ENCODE data around the gene DOLPP1. TPM values are rescaled to one million over a fixed set of nuclear protein-coding genes. Genes with fewer than 3 reads are reported as not detected.
"Not testable (repeated sequence)": the region's sequence is repeated elsewhere in the genome, so short reads cannot be mapped to it uniquely, and the experiment has no call there.

The DOLPP1 gene, protein sequence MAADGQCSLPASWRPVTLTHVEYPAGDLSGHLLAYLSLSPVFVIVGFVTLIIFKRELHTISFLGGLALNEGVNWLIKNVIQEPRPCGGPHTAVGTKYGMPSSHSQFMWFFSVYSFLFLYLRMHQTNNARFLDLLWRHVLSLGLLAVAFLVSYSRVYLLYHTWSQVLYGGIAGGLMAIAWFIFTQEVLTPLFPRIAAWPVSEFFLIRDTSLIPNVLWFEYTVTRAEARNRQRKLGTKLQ
- total RNA-seq, result 10.4 and 18.4 TPM in 2 replicates

DNA sequence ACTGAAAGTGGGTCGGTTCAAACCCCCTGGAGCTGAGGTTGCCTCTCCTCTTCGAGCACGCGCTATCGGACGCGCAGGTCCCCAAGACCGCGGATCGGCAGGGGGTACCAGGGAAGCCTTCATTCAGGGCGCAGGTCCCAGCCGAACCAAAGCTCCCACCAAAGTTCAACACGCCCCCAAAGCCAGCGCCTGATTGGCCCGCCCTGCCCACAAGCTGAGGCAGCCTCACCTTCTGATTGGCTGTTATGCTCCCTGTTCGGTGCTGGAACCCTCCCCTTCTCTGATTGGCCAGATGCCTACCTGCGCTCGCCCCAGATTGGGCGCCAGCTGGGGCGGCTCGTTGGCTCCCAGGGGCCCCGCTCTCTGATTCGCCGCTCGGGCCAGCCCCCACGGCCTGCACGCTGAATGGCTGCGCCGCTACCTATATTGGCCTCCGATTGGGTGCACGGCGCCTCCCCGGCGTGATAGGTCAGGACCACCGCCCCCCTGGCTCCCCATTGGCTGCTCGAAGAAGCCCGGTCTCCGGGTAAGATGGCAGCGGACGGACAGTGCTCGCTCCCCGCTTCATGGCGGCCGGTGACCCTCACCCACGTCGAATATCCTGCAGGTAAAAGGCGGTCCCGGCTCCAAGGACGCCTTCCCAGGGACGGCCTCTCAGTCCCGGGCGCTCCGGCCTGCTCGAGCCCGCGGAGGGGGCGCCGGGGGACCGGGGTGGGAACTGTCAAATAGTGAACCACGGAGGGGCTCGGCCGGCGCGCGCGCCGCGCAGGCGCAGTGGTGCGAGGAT is at the start of gene DOLPP1:
Gene DOLPP1 (plus strand): TSS at position 511 of the 787 bp plus-strand sequence. CDS start 21 bp downstream, at position 532.
- DNase-seq (ENCODE audit: low read depth, low spot score), result peak; percentile 99

- DNase-seq (ENCODE audit: low read depth, low spot score), result no peak
Observed at GRCh38 chr9:129031514-129031913, 49.4 kb upstream of the DOLPP1 start.

GRCh38 chr9:129032541-129033159 is 48.3 kb upstream of the DOLPP1 start:
- DNase-seq (ENCODE audit: low read depth, low spot score), result no peak

DNA sequence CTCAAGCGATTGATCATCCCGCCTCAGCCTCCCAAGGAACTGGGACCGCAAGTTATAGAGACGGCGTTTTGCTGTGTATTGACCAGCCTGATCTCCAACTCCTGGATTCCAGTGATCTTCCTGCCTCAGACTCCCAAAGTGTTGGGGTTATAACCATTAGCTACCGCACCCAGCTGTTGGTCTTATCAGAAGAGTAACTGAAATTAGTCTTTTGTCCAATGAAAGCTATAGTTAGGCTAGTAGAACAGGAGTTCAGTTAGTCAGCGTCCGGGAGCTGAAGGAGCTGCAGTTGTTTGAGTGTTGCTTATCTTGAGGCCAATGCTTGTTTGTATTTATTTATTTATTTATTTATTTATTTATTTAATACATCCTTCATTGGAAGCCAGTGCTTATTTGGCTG is 47.7 kb upstream of the DOLPP1 start:
- DNase-seq (ENCODE audit: low read depth, low spot score), result no peak

GRCh38 chr9:129035838-129036237 is 45.1 kb upstream of the DOLPP1 start:
- DNase-seq (ENCODE audit: low read depth, low spot score), result not testable (repeated sequence)

GRCh38 chr9:129036241-129036922 is 44.5 kb upstream of the DOLPP1 start, which contains the start of gene MIGA2:
Gene MIGA2, plus strand, starts transcription at chr9:129036626. Its CDS starts 3,969 bp downstream, at chr9:129040595.
- DNase-seq (ENCODE audit: low read depth, low spot score), result peak; percentile 96

DNA sequence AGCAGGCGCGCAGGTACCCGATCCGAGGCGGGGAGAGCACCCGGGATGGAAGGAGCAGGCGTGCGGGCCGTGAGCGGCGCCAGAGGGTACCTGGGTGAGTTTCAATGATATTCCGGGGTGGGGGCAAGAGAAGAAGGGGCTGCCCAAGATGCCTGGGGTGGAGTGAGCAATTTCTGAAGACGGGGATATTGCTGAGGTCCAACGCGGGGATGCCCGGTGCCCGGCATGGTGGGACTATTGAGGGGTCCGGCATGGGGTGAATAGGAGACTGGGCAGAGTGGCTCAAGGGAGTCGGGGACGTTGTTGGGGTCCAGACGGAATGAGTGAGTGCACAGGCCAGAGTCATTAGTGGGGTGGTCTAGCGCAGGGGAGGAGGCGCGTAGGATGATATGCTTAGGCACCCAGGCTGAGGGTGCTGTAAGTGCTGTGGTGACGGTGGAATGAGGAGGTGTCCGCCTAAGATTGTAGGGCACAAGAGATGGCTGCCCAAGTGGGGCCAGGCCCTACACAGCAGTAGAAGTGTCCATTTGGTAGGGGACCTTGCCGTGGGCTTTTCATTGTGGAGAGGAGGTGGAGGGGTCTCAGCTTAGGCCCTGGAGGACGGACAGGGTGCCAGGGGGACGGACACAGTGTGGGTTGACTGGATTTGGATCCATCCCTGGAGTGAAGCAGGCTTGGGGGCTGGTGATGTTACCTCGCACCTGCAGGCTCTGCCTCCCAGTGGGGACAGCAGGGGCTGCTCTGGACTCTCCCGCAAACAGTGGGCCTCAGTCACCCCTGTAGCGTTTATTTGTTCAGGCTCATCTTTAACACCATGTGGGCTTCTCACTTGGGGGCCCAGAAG is 43.8 kb upstream of the DOLPP1 start:
- no peak for DNase-seq (ENCODE audit: low read depth, low spot score)

- DNase-seq (ENCODE audit: low read depth, low spot score), result no peak
Observed at GRCh38 chr9:129037767-129038098, 43.2 kb upstream of the DOLPP1 start.

GRCh38 chr9:129038109-129038852 is 42.6 kb upstream of the DOLPP1 start:
- DNase-seq (ENCODE audit: low read depth, low spot score), result no peak

GRCh38 chr9:129040113-129040643 is 40.7 kb upstream of the DOLPP1 start:
- no peak for DNase-seq (ENCODE audit: low read depth, low spot score)

- DNase-seq (ENCODE audit: low read depth, low spot score), result no peak
Observed at GRCh38 chr9:129042016-129042415, 38.9 kb upstream of the DOLPP1 start.

DNA sequence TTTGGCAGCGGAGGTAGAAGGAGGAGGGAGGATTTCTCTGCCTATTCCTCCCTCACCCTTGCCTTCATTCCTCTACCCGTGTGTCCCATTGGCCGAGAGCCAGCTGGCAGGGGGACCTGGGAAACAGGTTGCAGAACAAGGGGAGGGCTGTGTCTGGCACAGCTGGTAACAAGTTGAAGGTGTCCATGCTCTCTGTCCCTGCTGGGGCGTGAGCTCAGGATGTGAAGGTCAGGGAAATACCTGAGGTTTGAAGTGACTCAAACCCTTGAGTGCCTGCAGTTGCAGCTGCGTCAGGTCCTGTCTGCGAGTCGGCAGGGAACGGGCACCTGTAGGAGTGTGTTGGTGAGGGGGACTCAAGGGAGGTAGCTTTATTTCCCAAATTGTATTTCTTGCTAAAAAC is 28.3 kb upstream of the DOLPP1 start:
- no peak for DNase-seq (ENCODE audit: low read depth, low spot score)

- DNase-seq (ENCODE audit: low read depth, low spot score), result no peak
Observed at GRCh38 chr9:129053020-129053419, 27.9 kb upstream of the DOLPP1 start.

DNA sequence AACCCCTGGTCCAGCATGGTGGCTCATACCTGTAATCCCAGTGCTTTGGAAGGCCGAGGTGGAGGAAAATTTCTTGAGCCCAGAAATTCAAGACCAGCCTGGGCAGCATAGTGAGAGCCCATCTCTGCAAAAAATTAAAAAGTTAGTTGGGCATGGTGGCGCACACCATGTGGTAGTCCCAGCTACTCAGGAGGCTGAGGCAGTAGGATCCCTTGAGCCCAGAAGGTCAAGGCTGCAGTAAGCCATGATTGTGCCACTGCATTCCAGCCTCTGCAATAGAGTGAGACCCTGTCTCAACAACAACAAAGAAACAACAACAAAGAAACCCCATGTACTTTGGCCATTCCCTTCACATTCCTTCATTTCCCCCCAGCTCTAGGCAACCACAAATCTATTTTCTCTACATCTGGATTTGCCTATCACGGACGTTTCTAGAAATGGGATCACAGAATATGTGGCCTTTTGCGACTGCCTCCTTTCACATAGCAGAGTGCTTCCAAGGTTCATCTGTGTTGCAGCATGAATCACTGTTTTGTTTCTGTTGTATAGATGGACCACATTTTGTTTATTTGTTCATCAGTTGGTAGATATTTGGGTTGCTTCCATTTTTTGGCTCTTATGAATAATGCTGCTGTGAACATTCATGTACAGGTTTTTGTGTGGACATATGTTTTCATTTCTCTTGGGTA is 26.6 kb upstream of the DOLPP1 start:
- no peak for DNase-seq (ENCODE audit: low read depth, low spot score)

- no peak for DNase-seq (ENCODE audit: low read depth, low spot score)
Observed at GRCh38 chr9:129058965-129059795, 21.7 kb upstream of the DOLPP1 start.

DNA sequence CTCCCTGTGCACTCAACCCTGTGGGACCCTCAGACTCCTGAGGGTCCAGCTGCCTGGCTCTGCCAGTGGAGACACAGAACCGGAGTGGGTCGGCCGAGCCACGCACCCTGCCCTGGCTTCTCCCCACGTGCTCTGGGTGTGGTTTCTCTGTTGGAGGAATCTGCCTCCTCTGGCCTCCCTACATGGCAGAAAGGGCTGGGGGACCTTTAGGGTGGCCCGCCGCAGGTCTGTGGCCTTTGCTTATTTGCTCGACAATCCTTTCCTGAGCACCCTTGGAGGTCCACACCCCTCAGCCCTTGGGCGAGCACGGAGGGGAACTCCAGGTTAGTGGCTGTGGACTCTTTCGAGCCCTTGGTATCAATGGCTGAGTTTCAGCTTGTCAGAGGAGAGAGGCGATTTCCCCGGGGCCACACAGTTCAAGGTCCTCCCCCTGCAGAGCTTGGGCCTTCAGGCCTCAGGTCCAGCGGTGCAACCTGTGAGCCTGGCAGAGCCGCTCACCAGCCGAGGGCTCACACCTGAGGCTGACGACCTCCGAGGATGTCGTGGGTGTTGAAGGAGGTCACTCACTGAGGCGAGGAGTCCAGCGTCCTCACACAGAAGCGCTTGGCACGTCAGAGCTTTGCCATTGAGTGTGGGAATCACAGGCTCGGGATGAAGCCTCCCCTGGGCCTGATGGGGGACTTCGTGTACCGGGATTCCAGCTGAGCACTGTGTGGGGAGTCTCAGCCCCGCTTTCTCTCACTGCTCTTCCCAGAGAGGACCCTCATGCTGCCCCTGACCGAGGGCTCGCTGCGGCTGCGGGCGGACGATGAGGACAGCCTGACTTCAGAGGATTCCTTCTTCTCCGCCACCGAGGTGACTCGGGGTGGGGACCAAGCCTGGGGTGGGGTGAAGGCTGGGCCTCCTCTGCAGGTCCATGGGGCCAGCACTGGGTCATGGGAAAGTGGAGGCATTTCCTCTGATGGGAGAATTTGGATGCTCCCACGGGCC is 20.8 kb upstream of the DOLPP1 start:
- no peak for DNase-seq (ENCODE audit: low read depth, low spot score)

DNA sequence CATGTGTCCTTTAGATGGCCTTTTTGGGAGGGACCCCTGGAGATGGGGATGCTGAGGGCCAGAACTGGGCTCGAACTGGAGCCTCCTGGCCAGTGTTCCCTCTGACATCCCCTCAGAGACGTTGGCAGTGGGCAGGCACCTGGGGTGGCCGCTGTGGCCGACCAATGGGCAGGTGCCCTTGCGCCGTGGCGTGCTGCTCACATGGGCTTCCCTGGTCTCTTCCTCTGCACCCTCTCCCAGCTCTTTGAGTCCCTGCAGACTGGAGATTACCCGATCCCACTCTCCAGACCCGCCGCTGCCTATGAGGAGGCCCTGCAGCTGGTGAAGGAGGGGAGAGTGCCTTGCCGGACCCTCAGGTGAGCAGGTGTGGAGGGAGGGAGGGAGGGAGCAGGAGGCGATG is 19.9 kb upstream of the DOLPP1 start:
- no peak for DNase-seq (ENCODE audit: low read depth, low spot score)

Measured in pulmonary artery endothelial cell (primary cell).